CMK (cell line): ENCODE results near the gene OSTN.
"Not testable (repeated sequence)": the region's sequence is repeated elsewhere in the genome, so short reads cannot be mapped to it uniquely, and the experiment has no call there.

Experiments
- DNase-seq: peaks from one replicate; pipeline ENCODE4 v3.0.0-alpha.2; 2010; ENCODE audit warnings: low read depth

Gene OSTN, protein sequence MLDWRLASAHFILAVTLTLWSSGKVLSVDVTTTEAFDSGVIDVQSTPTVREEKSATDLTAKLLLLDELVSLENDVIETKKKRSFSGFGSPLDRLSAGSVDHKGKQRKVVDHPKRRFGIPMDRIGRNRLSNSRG

DNA sequence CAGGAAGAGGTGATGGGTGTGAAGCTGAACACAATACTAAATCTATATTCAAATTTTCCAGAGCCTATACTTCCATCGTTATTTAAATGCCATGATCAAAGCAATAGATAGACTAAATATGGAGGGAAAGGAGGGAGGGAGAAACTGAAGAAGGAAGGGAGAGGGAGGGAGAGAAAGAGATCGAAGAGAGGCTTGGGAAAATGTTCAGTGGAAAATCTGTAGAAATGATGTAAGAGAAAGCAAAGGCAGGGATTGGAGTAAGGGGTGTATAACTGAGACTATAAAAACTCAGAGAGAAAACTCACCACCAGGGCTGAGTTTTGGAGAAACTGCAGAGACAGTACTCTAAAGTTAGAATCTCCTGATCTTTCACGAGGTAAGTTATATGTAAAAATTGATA is at the start of gene OSTN:
Gene OSTN, plus strand, starts transcription at position 310 of the 400 bp plus-strand sequence. CDS start 13,292 bp downstream, outside the sequence.
- DNase-seq: no peak

DNA sequence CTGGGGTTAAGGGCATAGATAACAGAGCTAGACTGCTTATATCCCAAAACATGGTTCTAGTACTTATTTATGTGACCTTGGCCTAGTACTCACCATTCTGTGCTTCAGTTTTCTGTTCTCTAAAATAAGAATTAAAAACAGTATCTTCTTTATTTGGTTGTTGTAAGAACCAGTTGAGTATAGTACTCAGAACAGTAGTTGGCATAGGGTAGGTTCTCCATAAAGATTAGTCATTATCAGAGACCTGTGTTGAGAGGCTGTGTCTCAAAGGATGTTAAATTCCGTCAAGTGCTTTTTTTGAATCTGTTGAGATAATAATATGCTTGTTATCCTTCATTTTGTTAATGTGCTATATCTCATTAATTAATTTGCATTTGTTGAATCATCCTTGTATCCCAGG is 47.4 kb upstream of the OSTN start:
- DNase-seq: no peak

DNA sequence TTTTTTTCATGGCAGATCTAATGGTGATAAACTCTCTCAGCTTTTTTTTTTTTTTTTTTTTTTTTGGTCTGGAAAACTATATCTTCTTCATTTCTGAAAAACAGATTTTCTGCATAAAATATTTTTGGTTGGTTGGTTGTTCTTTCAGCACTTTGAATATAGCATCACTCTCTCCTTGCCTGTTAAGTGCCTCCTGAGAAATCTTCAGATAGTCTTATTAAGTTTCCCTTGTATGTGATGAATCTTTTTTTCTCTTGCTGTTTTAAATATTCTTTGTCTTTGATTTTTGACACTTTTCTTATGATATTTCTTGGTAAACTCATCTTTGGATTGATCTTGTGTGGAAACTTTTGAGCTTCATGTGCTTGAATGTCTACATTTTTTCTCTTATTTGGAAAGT is 44.2 kb upstream of the OSTN start:
- DNase-seq: no peak

DNA sequence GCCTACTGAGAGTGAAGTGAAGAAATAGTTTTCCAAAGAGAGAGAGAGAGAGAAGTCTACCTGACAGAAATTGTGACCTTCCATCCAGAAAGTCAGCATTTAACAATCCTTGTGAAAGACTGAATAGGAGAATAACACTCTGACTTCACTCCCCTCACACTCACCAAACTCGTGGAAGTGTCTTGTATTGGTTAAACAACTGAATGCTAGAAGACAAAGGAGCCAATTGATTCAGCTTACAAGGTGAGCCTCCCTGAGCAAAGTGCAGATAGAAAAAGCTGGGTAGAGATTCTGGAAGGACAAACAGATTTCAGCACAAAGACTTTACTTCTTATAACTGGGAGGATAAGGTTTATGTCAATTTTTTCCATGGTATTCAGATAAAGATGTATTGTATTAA is 40.8 kb upstream of the OSTN start:
- no peak for DNase-seq

DNA sequence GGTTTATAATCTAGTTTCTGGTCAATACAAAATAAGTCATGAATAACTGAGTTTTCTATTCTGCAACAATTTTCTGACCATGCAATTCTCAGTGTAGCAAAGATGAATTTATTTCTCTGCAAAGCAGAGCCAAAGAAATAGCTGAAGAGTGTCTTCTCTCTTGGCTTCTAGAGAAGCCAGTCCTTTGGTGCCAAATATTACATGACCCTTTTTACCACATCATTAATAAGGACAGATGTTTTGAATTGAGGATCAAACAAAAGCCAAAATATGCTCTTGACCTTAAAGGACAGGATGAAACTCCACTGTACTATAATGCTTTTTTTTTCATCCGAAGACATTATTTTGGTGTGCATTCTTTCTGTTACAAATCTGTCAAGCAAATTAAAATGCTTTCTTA is 40.2 kb upstream of the OSTN start:
- no peak for DNase-seq

DNA sequence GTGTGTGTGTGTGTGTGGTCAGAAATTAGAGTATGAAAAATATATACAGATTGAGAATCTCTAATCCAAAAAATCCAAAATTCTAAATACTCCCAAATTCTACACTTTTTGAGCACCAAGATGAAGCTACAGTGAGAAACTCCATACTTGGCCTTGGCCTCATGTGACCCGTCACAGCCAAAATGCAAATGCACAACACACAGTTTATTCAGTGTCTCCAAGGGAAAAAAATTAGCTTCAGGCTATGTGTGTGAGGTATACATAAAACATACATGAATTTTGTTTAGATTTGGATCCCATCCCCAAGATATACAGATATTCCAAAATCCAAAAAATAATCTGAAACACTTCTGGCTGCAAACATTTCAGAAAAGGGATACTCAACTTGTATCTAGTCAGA is 33.2 kb upstream of the OSTN start:
- DNase-seq: no peak

DNA sequence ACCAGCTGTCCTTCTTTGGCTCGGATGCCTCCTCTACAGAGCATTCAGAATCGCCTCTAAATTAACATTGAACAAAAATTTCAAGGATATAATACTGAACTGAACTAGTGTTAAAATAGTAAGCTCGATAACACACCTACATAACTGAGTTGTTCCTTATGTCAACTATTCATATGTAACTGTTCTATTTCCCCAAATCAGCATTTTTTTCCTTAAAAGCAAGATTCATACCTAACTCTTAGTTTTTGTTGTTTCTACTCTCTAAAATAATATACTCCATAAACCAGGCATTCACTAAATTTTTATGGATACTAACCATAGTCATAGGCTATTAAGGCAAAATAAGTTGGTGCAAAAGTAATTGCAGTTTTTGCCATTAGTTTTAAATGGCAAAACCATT is 32.7 kb upstream of the OSTN start:
- no peak for DNase-seq

DNA sequence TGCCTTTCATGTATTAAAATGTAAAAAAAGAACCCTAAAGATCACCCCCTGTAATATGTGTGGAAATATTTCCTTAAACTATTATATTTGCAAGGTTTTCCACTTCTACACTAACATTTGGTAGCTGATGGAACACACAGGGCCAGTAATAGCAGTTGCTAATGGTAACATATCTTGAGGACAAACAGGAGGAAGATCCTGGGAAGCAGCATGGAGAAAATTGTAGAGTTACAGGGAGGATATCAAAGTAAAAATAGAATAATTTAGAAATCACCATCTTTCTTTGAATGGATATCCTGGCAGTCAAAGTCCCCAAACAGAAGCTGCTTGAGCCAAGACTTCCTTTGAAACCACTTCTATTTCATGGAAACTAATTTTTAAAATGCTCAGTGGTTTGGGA is 29.5 kb upstream of the OSTN start:
- DNase-seq: no peak

DNA sequence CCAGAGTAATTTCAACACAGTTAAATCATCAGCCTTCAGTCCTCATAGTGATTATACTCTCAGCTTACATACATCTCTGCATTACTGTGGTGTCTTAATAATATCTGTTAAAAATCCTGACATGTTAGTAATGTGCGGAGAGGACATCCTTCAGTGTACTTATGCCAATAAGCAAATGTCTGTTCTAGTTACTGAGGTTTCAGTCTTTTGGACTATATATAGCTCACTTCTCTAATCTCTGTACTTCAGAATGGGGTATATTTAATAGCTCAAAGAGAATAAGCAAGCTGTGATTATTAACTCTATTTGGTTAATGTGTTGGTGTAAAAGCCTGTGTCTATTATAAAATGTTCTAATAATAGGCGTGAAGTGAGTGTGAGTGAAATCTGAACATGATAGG is 28.9 kb upstream of the OSTN start:
- no peak for DNase-seq

DNA sequence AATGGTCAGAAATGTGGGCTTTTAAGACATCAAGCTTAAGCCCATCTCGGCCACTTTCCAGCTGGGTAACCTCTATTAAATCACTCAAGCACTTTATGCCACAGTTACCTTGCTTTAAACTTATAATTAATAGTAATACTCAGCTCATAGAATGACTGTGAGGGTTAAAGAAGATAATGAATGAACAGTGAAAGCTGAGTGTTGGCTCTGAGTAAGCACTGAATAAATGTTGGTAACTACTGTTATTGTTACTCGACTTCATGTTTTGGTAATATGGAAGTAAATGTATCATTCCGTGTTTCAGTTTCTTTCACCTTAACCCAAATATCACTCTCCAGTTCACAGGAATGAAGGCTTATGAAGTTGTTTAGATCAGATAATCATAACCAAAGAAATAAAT is 23.9 kb upstream of the OSTN start:
- no peak for DNase-seq

DNA sequence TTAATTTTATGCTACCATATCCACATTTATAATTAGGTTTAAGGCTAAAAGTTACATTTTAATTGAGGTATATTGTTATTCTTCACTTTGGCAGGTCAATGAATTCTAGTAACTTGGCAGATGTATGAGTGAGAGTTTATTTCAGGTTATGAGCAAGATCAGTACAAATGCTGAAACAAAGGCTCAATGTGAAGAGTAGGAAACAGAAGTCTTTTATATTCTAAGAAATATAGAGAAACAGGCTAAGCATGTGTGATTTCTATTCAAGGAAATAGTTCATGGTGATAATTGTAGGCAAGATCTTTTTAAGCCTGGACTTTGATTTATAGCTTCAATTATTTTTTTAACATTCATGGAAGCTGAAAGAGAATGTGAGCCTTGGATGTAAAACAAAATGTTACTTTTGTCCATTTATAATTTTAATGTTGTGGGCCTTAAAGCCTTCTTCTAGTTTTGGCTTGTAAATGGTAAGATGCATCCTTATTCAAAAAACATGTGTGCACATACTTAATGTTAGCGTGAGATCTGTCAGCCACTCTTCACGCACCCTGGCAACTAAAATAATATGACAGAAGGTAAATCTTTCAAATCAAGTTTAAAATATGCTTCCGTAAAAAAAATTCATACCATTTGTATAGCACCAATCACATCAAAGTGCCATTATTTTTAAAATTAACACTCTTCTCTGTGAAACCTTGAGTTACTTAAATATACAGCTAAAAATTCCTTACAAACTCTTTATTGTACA is 22.8 kb upstream of the OSTN start:
- no peak for DNase-seq

DNA sequence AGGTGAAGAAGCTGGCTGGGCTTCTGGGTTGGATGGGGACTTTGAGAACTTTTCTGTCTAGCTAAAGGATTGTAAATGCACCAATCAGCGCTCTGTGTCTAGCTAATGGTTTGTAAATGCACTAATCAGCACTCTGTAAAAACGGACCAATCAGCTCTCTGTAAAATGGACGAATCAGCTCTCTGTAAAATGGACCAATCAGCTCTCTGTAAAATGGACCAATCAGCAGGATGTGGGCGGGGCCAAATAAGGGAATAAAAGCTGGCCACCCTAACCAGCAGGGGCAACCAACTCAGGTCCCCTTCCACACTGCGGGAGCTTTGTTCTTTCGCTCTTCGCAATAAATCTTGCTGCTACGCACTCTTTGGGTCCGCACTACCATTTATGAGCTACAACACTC is 13.7 kb upstream of the OSTN start:
- DNase-seq: not testable (repeated sequence)

DNA sequence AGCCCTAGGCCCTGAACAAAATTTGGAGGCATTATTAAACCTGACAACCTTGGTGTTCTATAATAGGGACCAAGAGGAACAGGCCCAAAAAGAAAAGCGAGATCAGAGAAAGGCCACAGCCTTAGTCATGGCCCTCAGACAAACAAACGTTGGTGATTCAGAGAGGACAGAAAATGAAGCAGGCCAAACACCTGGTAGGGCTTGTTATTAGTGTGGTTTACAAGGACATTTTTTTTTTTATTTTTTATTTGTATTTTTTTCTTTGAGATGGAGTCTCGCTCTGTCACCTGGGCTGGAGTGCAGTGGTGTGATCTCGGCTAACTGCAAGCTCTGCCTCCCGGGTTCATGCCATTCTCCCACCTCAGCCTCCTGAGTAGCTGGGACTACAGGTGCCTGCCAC is 10.8 kb upstream of the OSTN start:
- not testable (repeated sequence) for DNase-seq

DNA sequence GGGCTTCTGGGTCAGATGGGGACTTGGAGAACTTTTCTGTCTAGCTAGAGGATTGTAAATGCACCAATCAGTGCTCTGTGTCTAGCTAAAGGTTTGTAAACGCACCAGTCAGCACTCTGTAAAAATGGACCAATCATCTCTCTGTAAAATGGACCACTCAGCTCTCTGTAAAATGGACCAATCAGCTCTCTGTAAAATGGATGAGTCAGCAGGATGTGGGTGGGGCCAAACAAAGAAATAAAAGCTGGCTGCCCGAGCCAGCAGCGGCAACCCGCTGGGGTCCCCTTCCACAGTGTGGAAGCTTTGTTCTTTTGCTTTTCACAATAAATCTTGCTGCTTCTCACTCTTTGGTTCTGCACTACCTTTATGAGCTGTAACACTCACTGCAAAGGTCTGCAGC is 6.8 kb upstream of the OSTN start:
- not testable (repeated sequence) for DNase-seq

DNA sequence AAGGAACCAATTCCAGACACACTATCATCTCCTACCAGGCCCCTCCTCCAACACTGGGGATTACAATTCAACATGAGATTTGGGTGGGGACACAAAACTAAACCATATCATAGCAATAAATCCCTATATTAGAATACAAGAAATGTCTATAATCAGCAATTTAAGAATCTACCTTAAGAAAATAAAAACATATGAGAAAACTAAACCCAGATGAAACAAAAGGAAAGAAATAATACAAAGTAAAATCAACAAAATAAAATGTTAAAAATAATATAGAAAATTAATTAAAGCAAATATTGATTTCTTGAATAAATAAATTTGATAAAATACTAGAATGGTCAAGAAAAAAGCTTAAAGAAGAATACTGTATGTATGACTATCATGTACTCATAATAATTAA is 6.1 kb upstream of the OSTN start:
- DNase-seq: no peak

DNA sequence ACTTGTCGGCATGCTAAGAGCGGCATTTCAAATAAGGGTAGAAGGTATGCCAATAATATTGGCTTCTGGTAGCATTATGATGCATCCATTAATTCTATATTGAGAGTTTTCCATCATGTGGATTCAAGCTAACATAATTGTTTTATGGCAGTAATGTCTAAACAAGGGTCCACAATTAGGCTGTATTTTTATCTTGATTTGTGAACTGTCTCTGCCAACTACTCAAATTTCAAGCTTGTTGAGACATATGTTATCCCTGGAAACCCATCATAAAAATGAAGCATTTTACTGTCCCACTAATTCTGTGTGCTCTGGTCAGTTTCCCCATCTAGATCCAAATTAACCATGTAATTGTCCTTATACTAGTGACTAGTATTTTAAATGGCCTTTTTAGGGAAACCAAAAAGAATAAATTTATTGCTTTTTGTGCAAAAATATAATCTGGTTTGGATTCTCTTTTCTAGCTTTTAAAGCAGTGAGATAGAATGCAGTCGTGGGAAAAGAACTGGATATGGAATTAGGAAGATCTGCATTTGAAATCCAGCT is 1.2 kb upstream of the OSTN start:
- DNase-seq: no peak

DNA sequence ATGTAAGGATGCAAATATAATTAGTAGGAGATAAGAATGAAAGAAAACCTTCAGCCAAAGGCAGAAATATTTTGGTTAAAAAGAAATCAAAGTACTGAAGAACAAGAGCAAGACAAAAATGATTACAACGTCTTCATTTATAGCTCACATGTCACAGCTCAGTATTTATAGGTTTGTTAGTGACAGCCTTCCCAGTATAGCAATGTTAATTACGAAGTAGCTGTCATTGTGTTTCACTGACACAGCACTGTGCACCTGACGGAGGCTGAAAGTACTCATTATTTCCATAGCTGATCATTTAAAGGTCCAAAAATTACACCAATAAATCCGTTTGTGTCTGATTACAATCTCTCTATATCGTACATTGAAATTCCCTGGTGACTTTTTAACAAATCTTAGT is 561 bp upstream of the OSTN start:
- no peak for DNase-seq

DNA sequence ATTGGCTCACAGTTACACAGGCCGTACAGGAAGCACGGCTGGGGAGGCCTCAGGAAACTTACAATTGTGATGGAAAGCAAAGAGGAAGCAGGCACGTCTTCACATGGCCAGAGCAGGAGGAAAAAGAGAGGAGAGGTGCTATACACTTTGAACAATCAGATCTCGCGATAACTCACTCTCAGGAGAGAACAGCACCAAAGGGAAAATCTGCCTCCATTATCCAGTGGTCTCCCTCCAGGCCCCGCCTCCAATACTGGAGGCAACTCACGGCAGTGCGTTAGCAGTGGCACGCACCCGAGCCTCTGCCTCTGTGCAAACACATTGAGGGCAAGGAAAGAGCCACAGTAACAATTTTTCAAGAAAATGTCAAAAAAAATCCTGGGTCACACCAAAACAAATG is 11.0 kb downstream of the OSTN start:
- DNase-seq: no peak

DNA sequence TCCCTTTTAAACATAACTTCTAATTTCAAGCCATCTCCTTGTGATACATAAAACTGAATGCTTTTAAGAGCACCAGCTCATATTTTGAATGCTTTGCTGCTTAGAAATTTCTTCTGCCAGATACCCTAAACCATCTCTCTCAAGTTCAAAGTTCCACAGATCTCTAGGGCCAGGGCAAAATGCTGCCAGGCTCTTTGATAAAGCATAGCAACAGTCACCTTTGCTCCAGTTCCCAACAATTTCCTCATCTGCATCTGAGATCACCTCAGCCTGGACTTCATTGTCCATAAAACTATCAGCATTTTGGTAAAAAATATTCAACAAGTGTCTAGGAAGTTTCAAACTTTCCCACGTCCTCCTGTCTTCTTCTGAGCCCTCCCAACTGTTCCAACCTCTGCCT is 17.5 kb downstream of the OSTN start:
- no peak for DNase-seq

DNA sequence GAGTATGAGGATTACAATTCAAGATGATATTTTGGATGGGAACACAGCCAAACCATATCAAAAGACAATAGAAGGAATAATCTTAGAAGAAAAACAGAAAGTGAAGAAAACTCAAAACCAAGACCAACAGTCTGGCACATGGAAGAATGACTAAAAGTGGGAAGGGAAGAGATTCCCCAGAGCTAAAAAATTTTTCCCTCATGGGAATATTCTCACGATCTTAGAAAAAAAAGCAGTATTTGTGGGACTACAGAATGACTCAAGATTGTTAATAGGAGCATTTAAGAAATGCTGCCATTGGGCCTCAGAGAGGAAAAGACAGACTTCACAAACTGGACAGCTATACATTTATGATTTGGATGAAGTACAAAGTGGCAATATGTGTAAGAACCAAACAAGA is 18.3 kb downstream of the OSTN start:
- no peak for DNase-seq

DNA sequence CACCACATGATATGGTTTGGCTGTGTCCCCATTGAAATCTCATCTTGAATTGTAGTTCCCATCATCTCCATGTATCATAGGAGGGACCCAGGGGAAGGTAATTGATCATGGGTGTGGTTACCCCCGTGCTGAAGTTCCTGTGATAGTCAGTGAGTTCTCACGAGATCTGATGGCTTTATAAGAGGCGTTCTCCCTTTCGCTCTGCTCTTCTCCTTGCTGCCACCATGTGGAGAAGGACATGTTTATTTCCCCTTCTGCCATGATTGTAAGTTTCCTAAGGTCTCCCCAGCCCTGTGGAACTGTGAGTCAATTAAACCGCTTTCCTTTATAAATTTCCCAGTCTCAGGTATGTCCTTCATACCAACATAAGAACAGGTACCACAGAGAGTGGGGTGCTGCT is 21.9 kb downstream of the OSTN start:
- DNase-seq: no peak

DNA sequence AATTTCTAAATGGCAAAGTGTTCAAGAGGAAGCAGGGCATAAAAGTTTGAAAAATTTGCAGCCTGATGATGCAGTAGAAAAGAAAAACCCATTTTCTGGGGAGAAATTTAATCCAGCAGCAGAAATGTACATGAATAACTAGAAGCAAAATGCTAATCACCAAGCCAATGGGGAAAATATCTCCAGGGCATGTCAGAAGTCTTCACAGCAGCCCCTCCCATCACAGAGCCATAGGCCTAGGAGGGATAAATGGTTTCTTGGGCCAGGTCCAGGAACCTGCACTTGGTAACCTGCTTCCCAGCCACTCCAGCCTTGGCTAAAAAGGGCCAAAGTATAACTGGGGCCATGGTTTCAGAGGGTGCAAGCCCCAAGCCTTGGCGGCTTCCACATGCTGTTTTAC is 22.6 kb downstream of the OSTN start:
- no peak for DNase-seq

DNA sequence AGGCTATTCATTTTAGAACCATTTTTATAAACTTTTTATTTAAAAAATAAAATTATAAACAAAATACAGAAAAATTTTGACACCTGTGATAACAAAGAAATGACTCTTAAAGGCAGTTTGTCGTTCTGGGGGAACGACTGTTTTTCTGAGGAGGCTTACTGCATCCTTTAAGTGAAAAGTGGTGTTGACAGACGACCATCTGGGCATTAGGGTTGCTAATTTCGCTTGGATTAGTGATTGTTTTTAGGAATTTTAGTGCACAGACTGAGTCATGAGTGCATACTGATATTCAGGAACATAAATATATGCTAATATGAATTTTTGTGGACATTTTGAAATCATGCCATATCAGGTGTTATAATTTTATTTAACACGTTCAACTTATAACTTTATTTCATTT is 28.5 kb downstream of the OSTN start:
- no peak for DNase-seq

DNA sequence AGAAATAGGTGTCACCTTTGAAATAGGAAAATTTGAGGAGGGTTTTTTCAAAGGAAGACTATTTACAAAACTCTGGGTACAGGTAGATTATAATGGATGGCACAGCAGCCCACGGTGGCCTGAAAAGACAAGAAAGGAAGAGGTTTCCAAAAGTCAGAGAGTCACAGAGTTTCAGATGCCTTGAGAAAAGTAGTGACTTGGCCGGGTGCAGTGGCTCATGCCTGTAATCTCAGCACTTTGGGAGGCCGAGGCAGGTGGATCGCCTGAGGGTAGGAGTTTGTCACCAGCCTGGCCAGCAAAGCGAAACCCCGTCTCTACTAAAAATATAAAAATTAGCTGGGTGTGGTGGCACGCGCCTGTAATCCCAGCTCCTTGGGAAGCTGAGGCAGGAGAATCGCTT is 35.2 kb downstream of the OSTN start:
- DNase-seq: no peak
